ENCODE data around the gene SFXN5.

GRCh38 chr2:72981536-72981935, 90.0 kb downstream of the SFXN5 start:
- TF ChIP-seq EZH2 (IDR thresholded peaks at IDR 0.05; ENCODE audit: low read length) (no peak), CTCF (optimal IDR thresholded peaks at IDR 0.05 in 1 of 3, IDR thresholded peaks at IDR 0.05 in 1 of 3, conservative IDR thresholded peaks at IDR 0.05 in 1 of 3; ENCODE audit: extremely low read depth in 1 of 3, insufficient read depth in 2 of 3, low read length in 3 of 3) (no peak)
